ENCODE measurements around the gene ACP3. TPM values are rescaled to one million over a fixed set of nuclear protein-coding genes. Genes with fewer than 3 reads are reported as not detected.

Gene ACP3
- total RNA-seq, 1 donor from 2014 or later, result not detected

GRCh38 chr3:132350814-132351213 is 33.6 kb downstream of the ACP3 start:
- TF ChIP-seq CTCF (IDR thresholded peaks at IDR 0.05), result no peak
- no peak overlapping the region for H3K4me3 Mint-ChIP-seq (ENCODE audit: unreplicated experiment)
- DNase-seq (ENCODE audit: low spot score), result no peak
- peaks cover 48% of the 10 kb centered on the region for H3K27me3 Mint-ChIP-seq (ENCODE audit: low read depth)
- H3K36me3 Mint-ChIP-seq (ENCODE audit: low read depth), result no peaks in the 10 kb centered on the region
- H3K9me3 Mint-ChIP-seq (ENCODE audit: low read depth), result no peaks in the 10 kb centered on the region
- H3K27ac Mint-ChIP-seq (ENCODE audit: unreplicated experiment), result no peak overlapping the region
- peaks cover 4% of the 10 kb centered on the region for H3K4me1 Mint-ChIP-seq (ENCODE audit: low read depth)

GRCh38 chr3:132351222-132351806 is 34.1 kb downstream of the ACP3 start:
- Mint-ChIP-seq H3K36me3 (ENCODE audit: low read depth) (no peaks in the 10 kb centered on the region), H3K27me3 (ENCODE audit: low read depth) (peaks cover 48% of the 10 kb centered on the region), H3K27ac (ENCODE audit: unreplicated experiment) (no peak overlapping the region), H3K4me1 (ENCODE audit: low read depth) (peaks cover 4% of the 10 kb centered on the region), H3K4me3 (ENCODE audit: unreplicated experiment) (no peak overlapping the region), H3K9me3 (ENCODE audit: low read depth) (no peaks in the 10 kb centered on the region)
- no peak for DNase-seq (ENCODE audit: low spot score)
- no peak for TF ChIP-seq CTCF (IDR thresholded peaks at IDR 0.05)

DNA sequence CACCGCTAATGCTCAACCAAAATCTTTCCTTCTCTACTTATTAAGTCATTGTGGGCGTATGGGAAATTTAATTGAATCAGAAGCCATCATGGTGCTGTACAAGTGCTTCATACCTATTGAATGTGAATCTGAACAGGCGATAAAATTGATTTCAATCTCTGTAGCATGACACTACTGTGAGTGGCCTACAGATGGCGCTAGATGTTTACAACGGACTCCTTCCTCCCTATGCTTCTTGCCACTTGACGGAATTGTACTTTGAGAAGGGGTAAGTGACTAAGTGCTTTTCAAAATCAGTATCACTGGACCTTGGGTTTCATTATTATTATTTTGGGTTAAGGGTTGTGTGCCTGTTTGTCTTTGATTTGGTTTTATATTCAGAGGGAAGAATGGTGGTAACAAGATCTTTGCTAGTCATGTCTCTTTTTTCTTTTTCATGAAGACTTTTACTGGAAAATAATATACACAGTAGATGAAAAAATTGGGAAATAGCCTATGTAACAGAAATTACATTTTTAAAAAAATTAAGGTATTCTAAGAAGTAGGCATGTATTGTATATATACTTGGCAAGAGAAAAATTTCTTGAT is 35.4 kb downstream of the ACP3 start:
- TF ChIP-seq CTCF (IDR thresholded peaks at IDR 0.05), result peak; percentile 98
- H3K27ac Mint-ChIP-seq (ENCODE audit: unreplicated experiment), result no peak overlapping the region

GRCh38 chr3:132354916-132355702 is 37.9 kb downstream of the ACP3 start:
- no peaks in the 10 kb centered on the region for H3K9me3 Mint-ChIP-seq (ENCODE audit: low read depth)
- H3K4me1 Mint-ChIP-seq (ENCODE audit: low read depth), result peaks cover 4% of the 10 kb centered on the region
- H3K4me3 Mint-ChIP-seq (ENCODE audit: unreplicated experiment), result no peak overlapping the region
- H3K36me3 Mint-ChIP-seq (ENCODE audit: low read depth), result no peaks in the 10 kb centered on the region
- H3K27ac Mint-ChIP-seq (ENCODE audit: unreplicated experiment), result no peak overlapping the region
- DNase-seq (ENCODE audit: low spot score), result no peak
- H3K27me3 Mint-ChIP-seq (ENCODE audit: low read depth), result peaks cover 35% of the 10 kb centered on the region
- no peak for TF ChIP-seq CTCF (IDR thresholded peaks at IDR 0.05)

More for the DNA sequence above, 35.4 kb downstream of the ACP3 start:
- no peak for DNase-seq (ENCODE audit: low spot score)
- peaks cover 4% of the 10 kb centered on the region for H3K4me1 Mint-ChIP-seq (ENCODE audit: low read depth)
- no peaks in the 10 kb centered on the region for H3K36me3 Mint-ChIP-seq (ENCODE audit: low read depth)
- peaks cover 44% of the 10 kb centered on the region for H3K27me3 Mint-ChIP-seq (ENCODE audit: low read depth)
- H3K4me3 Mint-ChIP-seq (ENCODE audit: unreplicated experiment), result no peak overlapping the region
- no peaks in the 10 kb centered on the region for H3K9me3 Mint-ChIP-seq (ENCODE audit: low read depth)

DNA sequence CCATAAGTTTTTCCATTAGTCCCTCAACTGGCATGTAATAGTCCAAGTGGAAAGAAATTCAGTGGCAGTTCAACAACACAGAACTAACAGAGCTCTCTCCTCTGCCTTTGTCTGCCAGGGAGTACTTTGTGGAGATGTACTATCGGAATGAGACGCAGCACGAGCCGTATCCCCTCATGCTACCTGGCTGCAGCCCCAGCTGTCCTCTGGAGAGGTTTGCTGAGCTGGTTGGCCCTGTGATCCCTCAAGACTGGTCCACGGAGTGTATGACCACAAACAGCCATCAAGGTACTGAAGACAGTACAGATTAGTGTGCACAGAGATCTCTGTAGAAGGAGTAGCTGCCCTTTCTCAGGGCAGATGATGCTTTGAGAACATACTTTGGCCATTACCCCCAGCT is 39.4 kb downstream of the ACP3 start:
- H3K9me3 Mint-ChIP-seq (ENCODE audit: low read depth), result no peaks in the 10 kb centered on the region
- H3K27ac Mint-ChIP-seq (ENCODE audit: unreplicated experiment), result no peak overlapping the region
- peaks cover 38% of the 10 kb centered on the region for H3K27me3 Mint-ChIP-seq (ENCODE audit: low read depth)
- DNase-seq (ENCODE audit: low spot score), result no peak
- no peaks in the 10 kb centered on the region for H3K36me3 Mint-ChIP-seq (ENCODE audit: low read depth)
- peaks cover 4% of the 10 kb centered on the region for H3K4me1 Mint-ChIP-seq (ENCODE audit: low read depth)
- TF ChIP-seq CTCF (IDR thresholded peaks at IDR 0.05), result no peak
- no peak overlapping the region for H3K4me3 Mint-ChIP-seq (ENCODE audit: unreplicated experiment)

Measured in chondrocyte (in vitro differentiated cells).